ENCODE results near the gene SLC25A51. TPM values are rescaled to one million over a fixed set of nuclear protein-coding genes. Genes with fewer than 3 reads are reported as not detected.

SLC25A51 gene
- polyA plus RNA-seq, 1 donor (not counting 4 experiments of a cell fraction or from before 2014, with no cell fraction given), result 22.2 TPM

- peaks cover 39% of the 10 kb centered on the region for H3K4me1 ChIP-seq (ENCODE audit: control insufficient read depth, extremely low read depth, insufficient read depth, low read length)
- dilution Hi-C loops (cut with MboI; ENCODE audit: extremely low pct_ligation_motif_present, low sequenced_read_pairs), result no loop called here
- H3K27ac ChIP-seq (ENCODE audit: control insufficient read depth, insufficient read depth, low read length), result no peak overlapping the region
- no peaks in the 10 kb centered on the region for H3K9me3 ChIP-seq (ENCODE audit: control insufficient read depth, low read depth, low read length)
- peaks cover 4% of the 10 kb centered on the region for H3K79me2 ChIP-seq (ENCODE audit: control insufficient read depth, insufficient read depth, low read length)
- H4K20me1 ChIP-seq (ENCODE audit: control insufficient read depth, extremely low read depth, insufficient read depth, low read length), result no peaks in the 10 kb centered on the region
- no peak overlapping the region for H2AFZ ChIP-seq (ENCODE audit: control insufficient read depth, low read length)
- FAIRE-seq (no peak), DNase-seq (ENCODE audit: low read depth, low spot score) (no peak)
- H3K27me3 ChIP-seq (ENCODE audit: control insufficient read depth, extremely low read depth, insufficient read depth, low read length), result no peaks in the 10 kb centered on the region
- peaks cover 6% of the 10 kb centered on the region for H3K9me1 ChIP-seq (ENCODE audit: control insufficient read depth, extremely low read depth, insufficient read depth, low read length)
- H3K4me2 ChIP-seq (ENCODE audit: control insufficient read depth, extremely low read depth, insufficient read depth, low read depth, low read length), result no peak overlapping the region
- no peak overlapping the region for H3K9ac ChIP-seq (ENCODE audit: control insufficient read depth, extremely low read depth, insufficient read depth, low read length)
- H3K4me3 ChIP-seq (ENCODE audit: control insufficient read depth in 2 of 3, extremely low read depth in 1 of 3, insufficient read depth in 2 of 3, low read depth in 1 of 3, low read length in 3 of 3), result no peak overlapping the region
- H3K36me3 ChIP-seq (ENCODE audit: control insufficient read depth in 2 of 2, extremely low read depth in 1 of 2, insufficient read depth in 2 of 2, low read length in 2 of 2), result peaks cover 44 to 48% of the 10 kb centered on the region in 2 experiments
- TF ChIP-seq EZH2 (IDR thresholded peaks at IDR 0.05; ENCODE audit: low read length), result no peak
- no peak for TF ChIP-seq CTCF (optimal IDR thresholded peaks at IDR 0.05 in 1 of 3, IDR thresholded peaks at IDR 0.05 in 1 of 3, conservative IDR thresholded peaks at IDR 0.05 in 1 of 3; ENCODE audit: extremely low read depth in 1 of 3, insufficient read depth in 2 of 3, low read length in 3 of 3)
Observed at GRCh38 chr9:37947471-37947870, 43.5 kb upstream of the SLC25A51 start.

GRCh38 chr9:37946971-37947370, 43.0 kb upstream of the SLC25A51 start:
- Histone ChIP-seq H3K9me3 (ENCODE audit: control insufficient read depth, low read depth, low read length) (no peaks in the 10 kb centered on the region), H3K27me3 (ENCODE audit: control insufficient read depth, extremely low read depth, insufficient read depth, low read length) (no peaks in the 10 kb centered on the region), H3K27ac (ENCODE audit: control insufficient read depth, insufficient read depth, low read length) (no peak overlapping the region), H3K79me2 (ENCODE audit: control insufficient read depth, insufficient read depth, low read length) (peaks cover 2% of the 10 kb centered on the region), H3K4me2 (ENCODE audit: control insufficient read depth, extremely low read depth, insufficient read depth, low read depth, low read length) (no peak overlapping the region), H3K9ac (ENCODE audit: control insufficient read depth, extremely low read depth, insufficient read depth, low read length) (no peak overlapping the region), H3K4me3 (ENCODE audit: control insufficient read depth in 2 of 3, extremely low read depth in 1 of 3, insufficient read depth in 2 of 3, low read depth in 1 of 3, low read length in 3 of 3) (no peak overlapping the region), H3K4me1 (ENCODE audit: control insufficient read depth, extremely low read depth, insufficient read depth, low read length) (peaks cover 40% of the 10 kb centered on the region), H4K20me1 (ENCODE audit: control insufficient read depth, extremely low read depth, insufficient read depth, low read length) (no peaks in the 10 kb centered on the region), H2AFZ (ENCODE audit: control insufficient read depth, low read length) (no peak overlapping the region), H3K36me3 (ENCODE audit: control insufficient read depth in 2 of 2, extremely low read depth in 1 of 2, insufficient read depth in 2 of 2, low read length in 2 of 2) (peaks cover 41 to 47% of the 10 kb centered on the region in 2 experiments), H3K9me1 (ENCODE audit: control insufficient read depth, extremely low read depth, insufficient read depth, low read length) (peaks cover 6% of the 10 kb centered on the region)
- dilution Hi-C loops (cut with MboI; ENCODE audit: extremely low pct_ligation_motif_present, low sequenced_read_pairs), result no loop called here
- FAIRE-seq (no peak), DNase-seq (ENCODE audit: low read depth, low spot score) (no peak)
- TF ChIP-seq CTCF (optimal IDR thresholded peaks at IDR 0.05 in 1 of 3, IDR thresholded peaks at IDR 0.05 in 1 of 3, conservative IDR thresholded peaks at IDR 0.05 in 1 of 3; ENCODE audit: extremely low read depth in 1 of 3, insufficient read depth in 2 of 3, low read length in 3 of 3) (no peak), EZH2 (IDR thresholded peaks at IDR 0.05; ENCODE audit: low read length) (no peak)

Measured in keratinocyte (primary cell).